Activated CD4-positive, alpha-beta T cell treated with anti-CD3 and anti-CD28 coated beads for 36 hours (primary cell): ENCODE results near the gene OBSCN. TPM values are rescaled to one million over a fixed set of nuclear protein-coding genes. Genes with fewer than 3 reads are reported as not detected.

Experiments
- ATAC-seq: fragments of 200-7000 bp; cut with Tn5 transposase; one replicate; pipeline ENCODE4 v1.10.0; 2021; ENCODE audit warnings: mild to moderate bottlenecking, moderate library complexity
- CTCF ChIA-PET: fragments of 350-600 bp; sonication (Branson Sonifier 250); formaldehyde crosslinking; loops from one replicate; lab custom pipeline; 2021; ENCODE audit warnings: antibody characterized with exemption; lab: Charles Lee
- POLR2A ChIA-PET: fragments of 350-600 bp; sonication (Branson Sonifier 250); formaldehyde crosslinking; loops from one replicate; lab custom pipeline; 2021; ENCODE audit warnings: antibody characterized with exemption, inconsistent platforms; lab: Charles Lee
- DNase-seq: peaks from one replicate; pipeline ENCODE4 v3.0.0-alpha.2; 2020
- H3K27ac Mint-ChIP-seq: one replicate; pipeline ENCODE4 v1.8.0; 2021; ENCODE audit warnings: mixed read lengths
- H3K27me3 Mint-ChIP-seq: one replicate; pipeline ENCODE4 v1.8.0; 2021; ENCODE audit warnings: mixed read lengths
- H3K36me3 Mint-ChIP-seq: one replicate; pipeline ENCODE4 v1.8.0; 2021; ENCODE audit warnings: low read depth, mixed read lengths
- H3K4me1 Mint-ChIP-seq: one replicate; pipeline ENCODE4 v1.8.0; 2021; ENCODE audit warnings: mixed read lengths
- H3K4me3 Mint-ChIP-seq: one replicate; pipeline ENCODE4 v1.8.0; 2021; ENCODE audit warnings: mild to moderate bottlenecking, moderate library complexity, mixed read lengths
- H3K9me3 Mint-ChIP-seq: one replicate; pipeline ENCODE4 v1.8.0; 2021; ENCODE audit warnings: low read depth, mixed read lengths
- intact Hi-C, 2 experiments: fragments of 100-400 bp; cut with DNase I in 1 of 2; cut with micrococcal nuclease in 1 of 2; formaldehyde crosslinking; loops; one replicate each; pipeline versions ENCODE4 v1.14.2 to v1.15.1; 2022 to 2024; cut with DNase I, micrococcal nuclease
- total RNA-seq, 2 experiments: library from RNA; stranded (reverse); gene quantifications; one replicate each; pipeline ENCODE4 v1.2.3, GENCODE V29; 2021

The OBSCN gene
- total RNA-seq, 2 experiments from 2014 or later: 20.0 to 20.5 TPM

- DNase-seq (no peak), ATAC-seq (no peak)
- ChIA-PET CTCF (interaction anchor here (0.9 kb wide), 1 partner anchor 173 kb away, joined by 4 read pairs; no protein-coding TSS in a partner anchor), POLR2A (interaction anchor here (0.7 kb wide), 1 partner anchor 71 kb away, joined by 7 read pairs; no protein-coding TSS in a partner anchor)
- Mint-ChIP-seq H3K9me3 (peaks cover 20% of the 10 kb centered on the region), H3K27ac (no peak overlapping the region), H3K4me1 (no peaks in the 10 kb centered on the region), H3K36me3 (peaks cover 54% of the 10 kb centered on the region), H3K27me3 (no peaks in the 10 kb centered on the region), H3K4me3 (no peak overlapping the region)
- intact Hi-C loops: no loop called here
These were observed 95.8 kb downstream of the OBSCN start for GRCh38 chr1:228303596-228303995.

GRCh38 chr1:228304225-228304624 lies 96.4 kb downstream of the OBSCN start:
- H3K27me3 Mint-ChIP-seq: no peaks in the 10 kb centered on the region
- no peak overlapping the region for H3K27ac Mint-ChIP-seq
- no peaks in the 10 kb centered on the region for H3K4me1 Mint-ChIP-seq
- H3K36me3 Mint-ChIP-seq: peaks cover 48% of the 10 kb centered on the region
- DNase-seq (no peak), ATAC-seq (no peak)
- POLR2A ChIA-PET: no interaction called here
- intact Hi-C loops: no loop called here
- peaks cover 20% of the 10 kb centered on the region for H3K9me3 Mint-ChIP-seq
- H3K4me3 Mint-ChIP-seq: no peak overlapping the region
- CTCF ChIA-PET: interaction anchor here (0.9 kb wide), 1 partner anchor 173 kb away, joined by 4 read pairs; no protein-coding TSS in a partner anchor

- Mint-ChIP-seq H3K27me3 (no peaks in the 10 kb centered on the region), H3K4me3 (no peak overlapping the region), H3K9me3 (peaks cover 20% of the 10 kb centered on the region), H3K27ac (no peak overlapping the region), H3K36me3 (peaks cover 42% of the 10 kb centered on the region), H3K4me1 (no peaks in the 10 kb centered on the region)
- ATAC-seq (no peak), DNase-seq (no peak)
- intact Hi-C loops: no loop called here
- ChIA-PET CTCF (no interaction called here), POLR2A (no interaction called here)
These were observed 97.0 kb downstream of the OBSCN start for GRCh38 chr1:228304766-228305395.

GRCh38 chr1:228305721-228306152 lies 97.9 kb downstream of the OBSCN start:
- intact Hi-C loops: no loop called here
- CTCF ChIA-PET: no interaction called here
- Mint-ChIP-seq H3K9me3 (peaks cover 20% of the 10 kb centered on the region), H3K36me3 (peaks cover 36% of the 10 kb centered on the region), H3K4me3 (no peak overlapping the region), H3K27ac (no peak overlapping the region), H3K4me1 (no peaks in the 10 kb centered on the region), H3K27me3 (no peaks in the 10 kb centered on the region)
- no peak for DNase-seq
- ATAC-seq: no peak
- POLR2A ChIA-PET: no interaction called here

- intact Hi-C loops: no loop called here
- Mint-ChIP-seq H3K27me3 (no peaks in the 10 kb centered on the region), H3K36me3 (peaks cover 30% of the 10 kb centered on the region), H3K27ac (no peak overlapping the region), H3K9me3 (peaks cover 15% of the 10 kb centered on the region), H3K4me3 (no peak overlapping the region), H3K4me1 (no peaks in the 10 kb centered on the region)
- POLR2A ChIA-PET: no interaction called here
- DNase-seq: no peak
- CTCF ChIA-PET: no interaction called here
- no peak for ATAC-seq
These were observed 98.7 kb downstream of the OBSCN start for GRCh38 chr1:228306275-228307217.

- no peaks in the 10 kb centered on the region for H3K27me3 Mint-ChIP-seq
- no peaks in the 10 kb centered on the region for H3K4me1 Mint-ChIP-seq
- H3K4me3 Mint-ChIP-seq: no peak overlapping the region
- ATAC-seq: no peak
- H3K27ac Mint-ChIP-seq: no peak overlapping the region
- ChIA-PET POLR2A (no interaction called here), CTCF (no interaction called here)
- peaks cover 24% of the 10 kb centered on the region for H3K36me3 Mint-ChIP-seq
- H3K9me3 Mint-ChIP-seq: peaks cover 8% of the 10 kb centered on the region
- DNase-seq: no peak
- intact Hi-C loops: no loop called here
These were observed 99.6 kb downstream of the OBSCN start for GRCh38 chr1:228307218-228308023.

DNA sequence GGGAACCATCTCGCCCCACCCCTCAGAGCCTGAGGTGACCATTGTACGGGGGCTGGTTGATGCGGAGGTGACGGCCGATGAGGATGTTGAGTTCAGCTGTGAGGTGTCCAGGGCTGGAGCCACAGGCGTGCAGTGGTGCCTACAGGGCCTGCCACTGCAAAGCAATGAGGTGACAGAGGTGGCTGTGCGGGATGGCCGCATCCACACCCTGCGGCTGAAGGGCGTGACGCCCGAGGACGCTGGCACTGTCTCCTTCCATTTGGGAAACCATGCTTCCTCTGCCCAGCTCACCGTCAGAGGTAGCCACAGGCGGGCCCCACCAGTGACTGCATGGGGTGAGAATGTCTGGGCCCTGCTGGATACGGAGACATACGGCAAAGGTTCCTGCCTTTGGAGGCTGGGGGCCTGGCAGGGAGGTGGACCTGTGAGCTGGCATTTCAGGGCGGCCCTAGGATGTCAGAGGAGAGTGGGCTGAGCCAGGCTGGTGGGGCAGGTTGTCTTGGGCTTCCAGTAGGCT lies 100.3 kb downstream of the OBSCN start:
- POLR2A ChIA-PET: no interaction called here
- CTCF ChIA-PET: no interaction called here
- H3K4me3 Mint-ChIP-seq: no peak overlapping the region
- no peaks in the 10 kb centered on the region for H3K4me1 Mint-ChIP-seq
- DNase-seq (no peak), ATAC-seq (no peak)
- intact Hi-C loops: no loop called here
- H3K27ac Mint-ChIP-seq: no peak overlapping the region
- H3K36me3 Mint-ChIP-seq: peaks cover 23% of the 10 kb centered on the region
- H3K9me3 Mint-ChIP-seq: peaks cover 8% of the 10 kb centered on the region
- H3K27me3 Mint-ChIP-seq: no peaks in the 10 kb centered on the region

GRCh38 chr1:228308628-228309325 lies 100.9 kb downstream of the OBSCN start:
- Mint-ChIP-seq H3K9me3 (peaks cover 4% of the 10 kb centered on the region), H3K4me1 (no peaks in the 10 kb centered on the region), H3K4me3 (no peak overlapping the region), H3K36me3 (peaks cover 18% of the 10 kb centered on the region), H3K27me3 (no peaks in the 10 kb centered on the region), H3K27ac (no peak overlapping the region)
- CTCF ChIA-PET: interaction anchor here (0.7 kb wide), 1 partner anchor 14 kb away, joined by 4 read pairs; no protein-coding TSS in a partner anchor
- intact Hi-C loops: no loop called here
- POLR2A ChIA-PET: no interaction called here
- no peak for ATAC-seq
- no peak for DNase-seq

GRCh38 chr1:228309326-228310067 lies 101.7 kb downstream of the OBSCN start:
- no peaks in the 10 kb centered on the region for H3K27me3 Mint-ChIP-seq
- ChIA-PET CTCF (interaction anchor here (0.7 kb wide), 1 partner anchor 13 kb away, joined by 4 read pairs; no protein-coding TSS in a partner anchor), POLR2A (interaction anchor here (0.7 kb wide), 1 partner anchor 33 kb away, joined by 4 read pairs; no protein-coding TSS in a partner anchor)
- no peak overlapping the region for H3K4me3 Mint-ChIP-seq
- H3K4me1 Mint-ChIP-seq: no peaks in the 10 kb centered on the region
- no peak overlapping the region for H3K27ac Mint-ChIP-seq
- intact Hi-C loops: no loop called here
- H3K36me3 Mint-ChIP-seq: peaks cover 13% of the 10 kb centered on the region
- peaks cover 4% of the 10 kb centered on the region for H3K9me3 Mint-ChIP-seq
- DNase-seq: no peak
- no peak for ATAC-seq

- ATAC-seq: no peak
- Mint-ChIP-seq H3K36me3 (peaks cover 10% of the 10 kb centered on the region), H3K4me1 (no peaks in the 10 kb centered on the region), H3K4me3 (no peak overlapping the region), H3K27ac (no peak overlapping the region), H3K9me3 (peaks cover 4% of the 10 kb centered on the region), H3K27me3 (no peaks in the 10 kb centered on the region)
- intact Hi-C loops: no loop called here
- ChIA-PET POLR2A (interaction anchor here (0.7 kb wide), 1 partner anchor 33 kb away, joined by 4 read pairs; no protein-coding TSS in a partner anchor), CTCF (interaction anchor here (0.7 kb wide), 1 partner anchor 76 kb away, joined by 3 read pairs; no protein-coding TSS in a partner anchor)
- DNase-seq: no peak
These were observed 102.4 kb downstream of the OBSCN start for GRCh38 chr1:228310162-228310792.
